WTC11 (cell line): ENCODE results near the gene PRRC2C.

Experiments
- CREM ChIP-seq: sonication (generic); formaldehyde crosslinking; IDR thresholded peaks from 2 replicates; pipeline ENCODE4 v1.8.1; 2022; ENCODE audit warnings: mild to moderate bottlenecking, missing genetic modification reagents, moderate library complexity
- ETV6 ChIP-seq: sonication (generic); formaldehyde crosslinking; IDR thresholded peaks from 2 replicates; pipeline ENCODE4 v1.8.1; 2022; ENCODE audit warnings: mild to moderate bottlenecking, missing genetic modification reagents
- FOXK1 ChIP-seq: sonication (generic); formaldehyde crosslinking; IDR thresholded peaks from 2 replicates; pipeline ENCODE4 v1.8.0; 2022; ENCODE audit warnings: mild to moderate bottlenecking, moderate library complexity, missing genetic modification reagents
- MXD4 ChIP-seq: fragments of 250-450 bp; sonication (Bioruptor Pico); IDR thresholded peaks from 2 replicates; pipeline ENCODE4 v1.8.0; 2021; ENCODE audit warnings: mild to moderate bottlenecking, moderate library complexity, borderline replicate concordance
- NR1H2 ChIP-seq: sonication (generic); formaldehyde crosslinking; IDR thresholded peaks from 2 replicates; pipeline ENCODE4 v1.9.0; 2021; ENCODE audit warnings: mild to moderate bottlenecking, moderate library complexity, missing genetic modification reagents
- SMAD4 ChIP-seq: sonication (generic); formaldehyde crosslinking; IDR thresholded peaks from 2 replicates; pipeline ENCODE4 v1.8.0; 2022; ENCODE audit warnings: mild to moderate bottlenecking, missing genetic modification reagents
- ZNF121 ChIP-seq: sonication (generic); formaldehyde crosslinking; IDR thresholded peaks from 2 replicates; pipeline ENCODE4 v1.8.0; 2023; ENCODE audit warnings: missing genetic modification reagents
- TF ChIP-seq, protein P1 (sequence below): sonication (generic); formaldehyde crosslinking; IDR thresholded peaks from 2 replicates; pipeline ENCODE4 v1.8.1; 2023; ENCODE audit warnings: mild to moderate bottlenecking, missing genetic modification reagents, borderline replicate concordance
- TF ChIP-seq, protein P2 (sequence below): fragments of 200-600 bp; IDR thresholded peaks from 2 replicates; pipeline ENCODE4 v1.8.0; 2022; ENCODE audit warnings: antibody characterized with exemption

DNA sequence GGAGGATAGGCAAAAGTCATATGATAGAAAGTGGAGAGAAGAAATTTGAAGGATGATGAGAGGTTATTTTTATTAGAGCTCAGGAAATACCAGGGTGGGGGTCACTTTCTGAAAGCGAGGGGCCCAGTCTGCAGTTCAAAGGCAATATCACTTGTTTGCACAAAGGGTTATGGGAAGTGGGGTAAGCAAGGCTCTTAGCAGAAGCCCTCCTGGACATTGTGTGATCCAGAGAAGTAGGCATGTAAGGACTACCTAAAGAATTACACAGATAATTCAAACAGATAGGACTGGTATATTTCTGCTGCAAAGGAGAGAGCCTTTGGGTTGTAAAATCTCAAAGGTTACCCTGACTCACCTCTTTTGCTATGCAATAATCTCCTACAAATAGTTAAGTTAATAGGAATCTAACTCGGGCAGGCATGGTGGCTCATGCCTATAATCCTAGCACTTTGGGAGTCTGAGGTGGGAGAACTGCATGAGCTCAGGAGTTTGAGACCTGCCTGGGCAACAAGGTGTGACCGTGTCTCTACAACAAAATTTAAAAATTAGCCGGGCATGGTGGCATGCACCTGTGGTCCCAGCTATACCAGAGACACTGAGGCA is 25.2 kb upstream of the PRRC2C start:
- TF ChIP-seq, protein P1, sequence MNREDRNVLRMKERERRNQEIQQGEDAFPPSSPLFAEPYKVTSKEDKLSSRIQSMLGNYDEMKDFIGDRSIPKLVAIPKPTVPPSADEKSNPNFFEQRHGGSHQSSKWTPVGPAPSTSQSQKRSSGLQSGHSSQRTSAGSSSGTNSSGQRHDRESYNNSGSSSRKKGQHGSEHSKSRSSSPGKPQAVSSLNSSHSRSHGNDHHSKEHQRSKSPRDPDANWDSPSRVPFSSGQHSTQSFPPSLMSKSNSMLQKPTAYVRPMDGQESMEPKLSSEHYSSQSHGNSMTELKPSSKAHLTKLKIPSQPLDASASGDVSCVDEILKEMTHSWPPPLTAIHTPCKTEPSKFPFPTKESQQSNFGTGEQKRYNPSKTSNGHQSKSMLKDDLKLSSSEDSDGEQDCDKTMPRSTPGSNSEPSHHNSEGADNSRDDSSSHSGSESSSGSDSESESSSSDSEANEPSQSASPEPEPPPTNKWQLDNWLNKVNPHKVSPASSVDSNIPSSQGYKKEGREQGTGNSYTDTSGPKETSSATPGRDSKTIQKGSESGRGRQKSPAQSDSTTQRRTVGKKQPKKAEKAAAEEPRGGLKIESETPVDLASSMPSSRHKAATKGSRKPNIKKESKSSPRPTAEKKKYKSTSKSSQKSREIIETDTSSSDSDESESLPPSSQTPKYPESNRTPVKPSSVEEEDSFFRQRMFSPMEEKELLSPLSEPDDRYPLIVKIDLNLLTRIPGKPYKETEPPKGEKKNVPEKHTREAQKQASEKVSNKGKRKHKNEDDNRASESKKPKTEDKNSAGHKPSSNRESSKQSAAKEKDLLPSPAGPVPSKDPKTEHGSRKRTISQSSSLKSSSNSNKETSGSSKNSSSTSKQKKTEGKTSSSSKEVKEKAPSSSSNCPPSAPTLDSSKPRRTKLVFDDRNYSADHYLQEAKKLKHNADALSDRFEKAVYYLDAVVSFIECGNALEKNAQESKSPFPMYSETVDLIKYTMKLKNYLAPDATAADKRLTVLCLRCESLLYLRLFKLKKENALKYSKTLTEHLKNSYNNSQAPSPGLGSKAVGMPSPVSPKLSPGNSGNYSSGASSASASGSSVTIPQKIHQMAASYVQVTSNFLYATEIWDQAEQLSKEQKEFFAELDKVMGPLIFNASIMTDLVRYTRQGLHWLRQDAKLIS (CRISPR knock-in tag): no peak
- TF ChIP-seq CREM (CRISPR knock-in tag): no peak
- no peak for TF ChIP-seq MXD4 (CRISPR knock-in tag)
- no peak for TF ChIP-seq SMAD4 (CRISPR knock-in tag)
- TF ChIP-seq, protein P2, sequence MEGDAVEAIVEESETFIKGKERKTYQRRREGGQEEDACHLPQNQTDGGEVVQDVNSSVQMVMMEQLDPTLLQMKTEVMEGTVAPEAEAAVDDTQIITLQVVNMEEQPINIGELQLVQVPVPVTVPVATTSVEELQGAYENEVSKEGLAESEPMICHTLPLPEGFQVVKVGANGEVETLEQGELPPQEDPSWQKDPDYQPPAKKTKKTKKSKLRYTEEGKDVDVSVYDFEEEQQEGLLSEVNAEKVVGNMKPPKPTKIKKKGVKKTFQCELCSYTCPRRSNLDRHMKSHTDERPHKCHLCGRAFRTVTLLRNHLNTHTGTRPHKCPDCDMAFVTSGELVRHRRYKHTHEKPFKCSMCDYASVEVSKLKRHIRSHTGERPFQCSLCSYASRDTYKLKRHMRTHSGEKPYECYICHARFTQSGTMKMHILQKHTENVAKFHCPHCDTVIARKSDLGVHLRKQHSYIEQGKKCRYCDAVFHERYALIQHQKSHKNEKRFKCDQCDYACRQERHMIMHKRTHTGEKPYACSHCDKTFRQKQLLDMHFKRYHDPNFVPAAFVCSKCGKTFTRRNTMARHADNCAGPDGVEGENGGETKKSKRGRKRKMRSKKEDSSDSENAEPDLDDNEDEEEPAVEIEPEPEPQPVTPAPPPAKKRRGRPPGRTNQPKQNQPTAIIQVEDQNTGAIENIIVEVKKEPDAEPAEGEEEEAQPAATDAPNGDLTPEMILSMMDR: no peak
- TF ChIP-seq FOXK1 (CRISPR knock-in tag): no peak
- no peak for TF ChIP-seq ETV6 (CRISPR knock-in tag)
- no peak for TF ChIP-seq NR1H2 (CRISPR knock-in tag)
- TF ChIP-seq ZNF121 (CRISPR knock-in tag): no peak
